Stimulated activated CD8-positive, alpha-beta memory T cell treated with anti-CD3 and anti-CD28 coated beads, Interleukin-15, amount 100 ng/mL, for 1 hour (primary cell): ENCODE results near the gene MAP2K6.

Experiments used
- DNase-seq: peaks from one replicate; pipeline ENCODE4 v3.0.0-alpha.2; 2020; ENCODE audit warnings: low read depth

The MAP2K6 gene

DNA sequence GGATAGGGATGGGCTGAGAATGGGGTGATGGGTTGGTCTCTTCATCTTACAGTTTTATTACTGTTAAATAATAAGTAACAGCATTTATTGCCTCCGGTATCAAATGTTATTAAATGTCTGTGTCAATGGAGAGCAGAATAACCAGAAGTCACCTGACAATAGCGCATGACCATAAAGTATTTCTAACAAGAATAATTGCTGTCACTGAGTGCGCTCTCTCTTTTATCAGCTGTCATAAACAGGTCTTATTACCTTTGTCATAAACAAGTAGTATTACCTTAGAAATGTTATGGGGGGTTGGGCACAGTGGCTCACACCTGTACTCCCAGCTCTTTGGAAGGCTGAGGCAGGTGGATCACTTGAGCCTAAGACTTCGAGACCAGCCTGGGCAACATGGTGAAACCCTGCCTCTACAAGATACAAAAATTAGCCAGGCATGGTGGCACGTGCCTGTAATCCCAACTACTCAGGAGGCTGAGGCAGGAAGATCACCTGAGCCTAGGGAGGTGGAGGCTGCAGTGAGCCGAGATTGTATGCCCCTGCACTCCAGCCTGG, 120.6 kb downstream of the MAP2K6 start:
- DNase-seq, result no peak

DNA sequence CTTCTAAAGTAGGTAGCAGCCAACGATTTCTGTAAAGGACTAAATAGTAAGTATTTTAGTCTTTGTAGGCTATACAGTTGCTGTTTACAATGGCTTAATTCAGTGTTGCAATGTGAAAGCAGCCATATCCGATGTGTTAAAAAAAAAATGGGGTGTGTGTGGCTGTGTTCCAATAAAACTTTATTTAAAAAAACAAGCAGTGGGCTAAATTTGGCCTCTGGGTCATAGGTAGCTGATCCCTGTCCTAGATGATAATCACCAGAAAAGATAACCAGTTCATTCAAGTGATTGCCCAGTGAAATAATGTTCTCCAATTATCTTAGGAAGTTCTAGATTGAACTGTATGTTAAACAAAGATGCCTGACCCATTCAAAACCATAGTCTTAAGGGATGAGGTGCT, 124.3 kb downstream of the MAP2K6 start:
- DNase-seq, result no peak

DNA sequence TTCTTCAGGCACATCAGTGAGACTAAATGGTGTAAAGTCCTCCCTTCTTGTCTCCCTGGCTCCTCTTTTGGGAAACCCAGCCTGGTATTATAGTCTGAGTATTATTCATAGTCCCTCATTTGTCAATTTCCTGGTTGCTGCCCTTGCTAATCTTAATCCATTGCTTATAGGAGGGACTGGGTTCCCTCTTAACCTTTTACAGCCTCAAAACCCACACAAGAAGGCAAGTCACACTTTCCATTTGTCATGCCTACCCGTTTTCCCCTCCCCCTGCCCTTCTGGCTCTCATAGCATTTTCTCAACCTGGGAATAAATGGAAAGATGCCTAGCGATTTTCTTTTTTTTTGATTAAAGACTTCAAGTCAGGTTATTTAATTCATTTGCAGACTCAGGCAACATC, 124.8 kb downstream of the MAP2K6 start:
- DNase-seq, result no peak

DNA sequence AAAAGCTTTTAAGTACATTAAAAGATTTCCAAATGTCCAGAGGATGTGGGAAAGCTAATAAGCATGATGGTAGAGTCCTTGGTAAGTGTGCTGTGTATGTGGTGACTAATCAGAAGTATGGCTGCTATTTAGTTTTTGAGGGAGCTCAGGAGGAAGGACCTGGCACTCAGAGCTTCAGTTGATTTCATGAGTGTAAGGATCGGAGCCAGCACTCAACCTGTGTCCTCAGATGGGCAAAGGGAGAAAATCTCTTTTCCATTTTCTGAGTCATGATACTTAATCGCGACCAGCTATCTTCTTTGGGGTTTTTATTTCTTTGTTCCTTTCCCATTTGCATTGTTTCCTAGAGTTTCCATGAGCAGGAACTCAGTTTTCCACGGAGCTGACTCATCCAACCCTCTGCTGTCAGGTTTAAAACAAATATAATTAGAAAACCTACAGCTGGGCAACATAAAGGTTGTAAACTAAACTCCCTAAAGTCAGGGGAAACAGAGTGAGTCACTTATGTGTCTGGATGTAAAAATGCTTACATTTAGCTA, 125.4 kb downstream of the MAP2K6 start:
- no peak for DNase-seq

DNA sequence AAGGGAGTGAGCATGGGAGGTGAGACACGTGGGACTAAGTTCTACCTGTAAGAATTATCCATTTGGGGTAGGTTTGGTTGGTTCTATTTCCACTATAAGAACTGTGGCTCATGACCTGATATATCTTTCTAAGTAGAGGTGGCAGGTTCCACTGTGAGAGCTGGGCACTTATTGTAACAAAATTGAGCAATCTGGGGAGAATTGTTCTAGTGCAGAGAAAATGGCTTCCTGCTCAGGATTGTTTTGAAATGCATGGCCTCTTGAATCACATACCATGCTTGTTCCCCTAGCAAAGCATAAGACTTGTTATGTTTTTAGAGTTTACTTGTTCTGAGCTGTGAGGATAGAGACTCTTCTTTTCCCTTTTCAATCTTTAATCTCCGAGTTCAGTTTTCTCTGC, 125.9 kb downstream of the MAP2K6 start:
- DNase-seq, result no peak

DNA sequence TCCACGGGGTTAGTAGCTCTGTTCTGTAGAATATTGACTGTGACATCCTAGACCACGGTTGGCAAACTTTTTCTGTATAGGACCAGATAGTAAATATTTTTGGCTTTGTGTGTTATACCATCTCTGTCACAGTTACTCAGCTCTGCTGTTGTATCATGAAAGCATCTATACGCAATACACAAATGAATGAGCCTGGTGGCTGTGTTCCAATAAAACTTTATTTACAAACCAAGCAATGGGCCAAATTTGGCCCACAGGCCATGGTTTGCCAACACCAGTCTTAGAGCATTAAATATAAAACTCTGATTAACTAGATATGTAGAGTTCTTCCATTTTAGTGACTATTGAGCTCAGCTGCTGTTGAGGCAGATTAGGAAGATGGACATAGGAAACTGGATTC, 132.7 kb downstream of the MAP2K6 start:
- no peak for DNase-seq

DNA sequence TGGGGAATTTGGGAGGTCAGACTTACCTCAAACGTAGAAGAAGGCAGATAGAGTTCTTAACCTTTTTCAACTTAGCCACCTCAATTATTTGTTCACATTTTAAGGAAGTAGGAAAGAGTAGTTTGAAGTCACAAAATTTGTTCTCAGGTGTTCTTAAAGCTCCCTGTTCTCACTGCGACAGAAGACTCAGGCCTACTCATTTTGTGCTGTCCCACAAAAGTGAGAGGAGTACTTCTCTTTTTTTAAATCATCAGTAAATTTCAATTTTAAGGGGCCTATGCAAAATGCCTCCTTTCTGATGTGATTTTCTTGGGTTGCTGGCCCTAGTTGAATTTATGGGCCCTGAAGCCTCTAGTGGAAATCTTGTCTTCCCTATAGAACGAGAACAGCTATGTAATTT, 133.4 kb downstream of the MAP2K6 start:
- no peak for DNase-seq

DNA sequence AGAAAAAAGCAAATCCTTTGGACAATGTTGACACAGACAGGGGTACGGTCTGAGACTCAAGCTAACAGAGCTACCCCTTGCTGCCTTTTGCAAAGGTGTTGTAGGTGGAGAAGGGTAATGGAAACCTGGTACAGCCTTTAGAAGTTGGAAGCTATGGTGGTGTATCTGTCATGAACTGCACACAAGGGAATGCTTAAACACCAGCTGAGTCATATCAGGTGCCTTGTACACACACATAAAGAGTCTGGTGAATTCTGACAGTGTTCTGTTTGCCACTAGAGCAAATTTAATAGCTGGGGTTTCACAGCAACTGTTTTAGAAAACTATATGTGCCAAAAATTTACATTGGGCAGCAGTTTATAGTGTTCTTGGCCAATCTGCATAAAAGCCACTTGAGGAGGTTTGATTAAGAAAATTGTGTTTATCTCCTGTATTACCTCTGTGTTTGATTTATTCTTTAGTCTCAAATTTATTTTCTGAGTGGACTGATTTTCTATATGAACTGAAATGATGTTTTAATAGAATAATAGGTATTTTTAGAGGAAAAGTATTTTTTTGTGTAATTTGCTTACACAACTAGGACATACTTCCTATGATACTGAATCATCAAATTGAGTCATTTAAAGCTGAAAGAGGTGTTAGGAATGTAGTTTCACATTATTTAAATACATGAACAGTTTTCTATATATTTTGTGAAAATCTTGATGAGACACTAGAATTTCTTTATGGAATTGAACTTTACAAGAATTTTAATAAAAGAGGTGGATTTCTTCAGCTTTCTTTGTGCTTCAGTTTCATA, 136.9 kb downstream of the MAP2K6 start:
- no peak for DNase-seq

DNA sequence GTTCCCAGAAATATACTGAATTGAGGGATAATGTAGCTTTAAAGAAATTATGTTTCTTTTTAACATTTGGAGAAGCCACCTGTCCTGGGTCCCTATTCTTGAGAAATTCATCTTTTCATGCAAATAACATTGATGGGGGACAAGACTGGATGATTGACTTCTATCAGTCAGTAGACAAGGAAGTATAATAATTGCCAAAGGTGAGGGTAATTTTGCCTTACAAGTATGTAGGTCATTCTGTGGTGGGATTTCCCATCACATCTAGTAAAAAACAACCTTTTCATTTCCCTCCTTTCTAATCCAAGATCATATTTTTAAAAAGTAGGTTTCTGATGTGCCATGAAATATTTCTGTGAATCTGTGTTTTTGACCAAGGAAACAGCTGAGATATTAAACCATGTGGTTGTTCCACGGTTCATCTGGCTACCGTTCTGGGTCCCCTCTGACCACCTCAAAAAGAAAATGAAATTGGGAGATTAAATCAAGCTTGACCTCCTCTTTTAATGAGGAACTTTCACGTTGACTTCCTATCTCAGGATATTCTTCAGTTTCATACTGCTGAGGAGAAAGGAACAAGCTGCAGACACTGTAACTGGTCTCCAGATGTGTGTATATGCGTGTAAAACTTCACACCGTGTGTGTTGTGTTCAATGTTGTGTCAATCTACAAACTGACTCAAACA, 138.6 kb downstream of the MAP2K6 start:
- DNase-seq, result no peak

DNA sequence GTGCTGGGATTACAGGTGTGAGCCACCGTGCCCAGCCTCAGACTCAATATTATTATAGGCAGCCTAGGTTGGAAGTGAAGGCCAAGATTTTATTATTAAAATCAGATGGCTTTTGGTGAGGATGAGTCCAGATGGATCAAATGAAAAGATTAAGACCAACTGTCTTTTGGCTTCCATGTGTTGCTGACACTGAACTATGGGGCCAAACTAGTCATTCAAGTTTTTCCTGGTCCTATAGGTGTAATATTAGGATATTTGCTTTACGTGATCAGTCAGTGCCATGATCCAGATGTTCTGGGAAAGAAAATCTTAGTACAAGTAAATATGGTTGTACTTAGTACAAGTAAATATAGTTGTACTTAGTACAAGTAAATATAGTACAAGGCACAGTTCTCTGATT, 140.6 kb downstream of the MAP2K6 start:
- no peak for DNase-seq

DNA sequence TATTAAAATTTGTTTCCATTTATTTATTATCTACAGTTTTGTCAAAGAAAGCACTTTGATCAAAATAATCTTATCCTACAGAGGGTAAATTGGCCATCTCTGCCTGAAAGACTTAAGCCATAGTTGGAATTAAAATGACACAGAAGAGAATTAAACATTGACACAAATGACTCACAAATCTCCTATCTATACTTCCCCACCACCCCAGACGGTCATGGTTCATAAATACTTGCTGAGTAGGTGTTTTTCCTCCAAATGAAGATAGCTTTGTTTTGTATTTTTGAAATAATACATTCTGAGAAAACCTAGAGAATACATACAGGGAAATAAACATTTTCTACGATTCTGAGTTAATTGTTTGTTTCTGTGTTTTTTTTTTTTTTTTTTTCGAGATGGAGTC, 142.8 kb downstream of the MAP2K6 start:
- no peak for DNase-seq

DNA sequence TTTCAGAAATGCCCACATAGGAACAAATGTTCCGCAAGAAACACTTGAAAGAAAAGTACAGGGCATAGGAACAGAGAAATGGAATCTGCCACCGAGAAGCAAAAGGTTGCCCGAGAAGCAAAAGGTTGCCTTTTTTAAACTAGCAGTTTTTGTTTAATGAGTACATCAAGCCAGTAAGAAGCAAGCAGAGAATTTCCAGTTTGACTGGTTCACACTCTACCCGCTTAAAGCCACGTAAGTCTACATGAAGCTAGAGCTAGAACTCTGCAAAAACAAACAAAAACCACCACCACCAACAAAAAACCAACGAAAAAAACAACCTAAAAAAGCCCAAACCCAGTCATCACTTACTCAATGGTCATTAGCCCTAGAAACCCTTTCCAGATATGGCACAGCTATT, 144.3 kb downstream of the MAP2K6 start:
- no peak for DNase-seq

DNA sequence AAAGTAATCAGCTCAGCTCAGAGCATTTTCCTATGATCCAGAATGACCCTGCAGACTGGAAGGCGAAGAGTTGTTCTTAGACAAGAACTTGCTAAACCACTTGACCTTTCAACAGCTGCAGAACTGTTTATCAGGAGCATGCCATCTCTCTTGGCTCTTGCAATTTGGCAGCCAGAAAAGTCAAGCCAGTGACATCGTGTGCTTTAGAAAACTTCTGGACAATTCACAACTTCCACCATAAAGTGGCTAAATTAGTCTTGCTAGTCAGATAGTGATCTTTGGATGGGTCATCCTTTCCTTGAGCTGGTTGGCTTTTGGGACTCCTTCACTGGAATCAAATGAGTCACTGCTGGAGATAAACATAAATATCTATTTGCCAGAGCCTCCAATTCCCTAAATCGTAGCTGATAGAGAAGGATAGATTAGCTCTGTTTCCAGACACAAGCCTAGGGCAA, 146.5 kb downstream of the MAP2K6 start:
- no peak for DNase-seq

DNA sequence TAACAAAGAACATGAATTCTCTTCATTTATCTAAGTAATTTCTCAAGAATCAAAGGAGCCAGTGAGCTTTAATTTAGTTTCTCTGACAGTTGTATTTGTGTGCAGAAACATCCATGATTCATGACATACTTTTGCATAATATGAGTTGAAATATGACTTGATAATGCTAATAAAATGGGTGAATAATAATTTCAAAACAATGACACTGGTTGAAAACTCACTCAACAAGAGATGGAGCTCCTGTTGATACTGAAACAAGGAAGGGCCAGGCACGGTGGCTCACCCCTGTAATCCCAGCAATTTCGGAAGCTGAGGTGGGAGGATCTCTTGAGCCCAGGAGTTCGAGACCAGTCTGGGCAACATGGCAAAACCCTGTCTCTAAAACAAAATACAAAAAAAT, 147.0 kb downstream of the MAP2K6 start:
- no peak for DNase-seq

DNA sequence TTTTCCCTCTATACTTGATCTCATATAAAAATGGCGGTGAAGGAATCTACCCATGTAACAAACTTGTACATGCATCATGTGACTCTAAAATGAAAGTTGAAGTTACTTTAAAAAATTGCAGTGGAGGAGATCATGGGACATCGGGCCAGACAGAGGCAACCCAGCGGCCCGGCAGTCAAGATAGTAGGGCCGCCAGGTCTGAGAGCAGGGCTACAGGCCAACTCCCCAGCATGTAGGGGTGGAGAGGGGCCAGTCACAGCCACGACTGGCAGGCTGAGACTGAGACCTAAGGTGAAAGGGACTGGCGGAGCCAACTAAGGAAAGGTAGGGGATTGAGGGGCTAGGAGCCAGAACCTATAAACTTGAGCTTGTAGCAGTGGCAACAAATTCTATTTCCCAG, 150.9 kb downstream of the MAP2K6 start:
- DNase-seq, result no peak

DNA sequence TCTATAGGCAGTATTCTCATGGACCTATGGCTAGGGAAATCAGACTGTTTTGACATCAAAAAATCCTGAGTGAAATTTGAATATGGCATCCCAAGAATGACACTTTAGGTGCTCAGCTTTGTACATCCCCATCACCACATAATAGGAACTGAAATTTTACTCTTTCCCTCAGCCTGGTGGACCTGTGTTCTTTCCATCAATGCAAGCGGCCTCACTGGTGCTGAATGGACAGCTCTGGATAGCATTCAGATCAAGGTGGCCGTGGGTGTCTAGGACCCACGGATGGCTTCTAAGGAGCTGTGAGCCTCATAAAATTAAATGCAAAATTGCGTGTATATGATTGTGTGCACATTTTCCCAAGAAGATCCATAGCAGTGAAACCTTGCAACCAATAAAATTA, 152.6 kb downstream of the MAP2K6 start:
- DNase-seq, result no peak

DNA sequence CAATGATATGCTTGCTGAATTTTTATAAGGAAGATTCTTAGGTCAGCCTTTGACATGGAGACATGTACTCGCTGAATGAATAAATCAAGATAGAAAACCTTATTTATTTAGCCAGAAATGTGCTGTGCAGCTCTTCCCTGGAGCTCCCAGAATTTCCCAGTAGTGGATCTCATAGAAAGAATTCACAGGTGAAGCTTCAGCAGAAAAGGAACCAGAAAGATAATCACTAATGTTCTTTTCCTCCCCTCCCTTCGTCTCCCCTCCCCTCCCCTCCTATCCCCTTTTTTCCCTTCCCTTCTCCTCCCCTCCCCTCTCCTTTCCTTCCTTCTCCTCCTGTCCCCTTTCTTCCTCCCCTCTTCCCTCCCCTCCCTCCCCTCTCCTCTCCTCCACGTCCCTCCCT, 158.2 kb downstream of the MAP2K6 start:
- DNase-seq, result no peak

DNA sequence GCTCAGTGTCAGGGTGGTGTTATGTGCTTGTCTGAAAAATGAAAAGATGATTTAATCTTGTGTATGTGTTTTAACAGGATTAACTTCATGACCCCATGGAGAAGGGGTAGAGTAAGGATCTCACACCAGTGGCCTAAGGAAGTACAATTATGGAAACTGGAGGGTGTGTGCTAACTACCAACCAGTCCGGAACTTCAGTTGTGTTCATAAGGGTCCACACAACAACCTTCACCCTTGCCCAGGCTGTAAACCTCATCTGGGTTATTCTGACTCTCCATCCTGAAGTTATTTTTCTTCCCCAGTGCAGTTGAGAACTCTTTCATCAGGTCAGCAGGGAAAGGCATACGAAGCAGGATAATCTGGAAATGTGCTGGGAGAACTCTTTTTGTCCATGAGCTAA, 158.9 kb downstream of the MAP2K6 start:
- no peak for DNase-seq

DNA sequence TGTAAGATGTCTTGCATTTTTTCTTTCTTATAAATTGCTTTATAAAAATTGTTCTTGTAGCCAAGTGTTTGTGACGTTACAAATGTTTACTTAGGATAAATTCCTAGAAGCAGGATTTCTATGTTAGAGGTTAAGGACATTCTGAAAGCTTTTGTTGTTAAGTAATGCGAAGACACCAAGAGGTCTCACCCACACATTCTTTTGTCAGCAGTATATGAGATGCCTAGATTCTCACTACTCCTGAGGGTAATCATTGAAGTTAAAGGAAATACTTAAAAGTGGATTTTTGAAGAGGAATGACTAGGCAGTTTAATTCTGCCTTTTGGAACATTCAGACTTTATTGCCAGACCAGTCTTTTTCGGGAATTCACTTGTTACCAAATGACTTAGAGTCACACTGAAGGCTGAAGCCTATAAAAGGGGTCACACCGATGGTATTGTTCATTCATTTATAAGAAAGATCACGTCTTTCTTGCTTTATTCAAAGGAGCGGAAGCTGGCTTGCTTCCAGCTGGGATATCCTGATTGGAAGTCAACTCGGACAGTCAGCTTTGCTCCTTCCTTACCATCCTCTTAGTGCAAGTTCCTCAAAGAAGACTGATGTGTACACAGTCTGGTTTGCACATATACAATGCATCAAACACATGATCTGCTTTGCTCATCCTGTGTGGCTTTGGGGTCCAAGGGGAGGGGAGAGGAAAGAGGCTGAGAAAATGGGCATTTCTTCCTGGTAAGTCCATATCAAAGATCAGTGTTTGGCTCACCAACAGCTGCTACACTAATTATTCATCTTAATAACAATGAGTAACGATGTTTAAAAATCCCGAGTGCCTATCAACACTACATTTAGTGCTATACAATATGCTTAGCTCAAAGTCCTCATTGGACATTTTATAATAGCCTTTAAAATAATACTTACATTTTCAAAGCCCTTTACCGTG, 160.0 kb downstream of the MAP2K6 start:
- no peak for DNase-seq

DNA sequence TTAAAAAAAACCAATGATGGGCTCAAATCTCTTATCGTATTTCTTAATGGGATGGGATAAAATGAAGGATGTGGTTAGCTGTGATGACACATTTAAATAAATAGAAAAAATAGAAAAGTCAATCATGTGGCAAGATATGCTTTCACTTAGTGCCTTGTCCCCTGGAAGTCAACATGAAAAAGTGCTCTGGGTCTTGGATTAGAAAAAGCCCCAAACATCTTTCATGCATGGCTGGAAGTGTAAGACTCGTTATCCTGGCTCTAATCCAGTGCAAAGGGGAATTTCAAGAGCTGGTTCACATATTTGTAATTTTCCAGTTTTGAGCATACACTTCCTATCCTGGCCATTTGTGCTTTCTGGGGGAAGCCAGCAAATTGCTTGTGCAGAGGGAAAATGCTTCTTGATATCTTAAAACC, 160.9 kb downstream of the MAP2K6 start:
- no peak for DNase-seq

DNA sequence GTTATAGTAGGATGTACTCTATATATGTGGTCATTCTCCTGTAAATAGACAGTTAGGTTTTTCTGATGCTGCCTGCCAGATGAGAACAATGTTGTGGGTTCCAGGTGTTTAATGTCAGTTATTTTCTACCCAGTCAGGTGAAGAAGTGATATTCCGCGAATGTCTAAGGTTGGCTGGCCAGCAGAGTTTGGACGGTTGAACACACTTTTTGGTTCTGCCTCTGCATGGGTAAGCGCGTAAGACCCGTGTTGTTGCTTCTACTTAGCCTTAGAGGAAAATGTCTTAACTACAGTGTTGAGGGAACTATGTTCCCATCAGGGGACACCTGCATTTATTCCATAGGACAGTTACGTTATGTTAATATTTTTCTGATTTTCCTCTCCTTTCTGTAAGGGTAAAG, 162.6 kb downstream of the MAP2K6 start:
- DNase-seq, result no peak

DNA sequence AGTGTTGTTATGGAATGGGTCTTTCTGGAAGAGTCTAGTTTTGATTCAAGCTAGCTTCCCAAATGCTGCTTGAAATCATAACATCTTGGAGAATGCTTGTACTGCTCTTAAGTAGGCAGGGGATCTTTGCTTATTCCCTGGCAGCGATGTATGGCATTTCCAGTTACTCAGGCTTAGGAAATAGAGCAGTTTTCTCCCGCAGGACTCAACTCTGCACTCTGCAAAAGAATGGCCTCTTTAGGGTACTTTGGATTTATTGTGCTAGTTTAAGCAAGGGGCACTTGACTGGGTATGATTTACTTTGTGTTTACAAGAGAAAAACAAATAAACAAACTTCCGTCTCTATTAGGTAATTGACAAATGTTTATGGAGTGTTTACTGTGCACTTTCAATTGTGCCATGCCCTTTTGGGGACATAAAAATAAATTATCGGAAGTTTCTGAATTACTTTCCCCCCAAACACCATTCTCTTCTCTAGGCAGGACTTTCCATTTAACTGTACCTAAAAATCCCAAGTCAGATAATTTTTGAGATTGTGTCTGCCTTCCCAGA, 164.0 kb downstream of the MAP2K6 start:
- DNase-seq, result no peak
